Stimulated activated CD4-positive, alpha-beta T cell treated with anti-CD3 and anti-CD28 coated beads, Interleukin-1b, Interleukin-23, amount 100 ng/mL, for 24 hours (primary cell): ENCODE measurements around the gene HCLS1.
"Not testable (repeated sequence)": the region's sequence is repeated elsewhere in the genome, so short reads cannot be mapped to it uniquely, and the experiment has no call there.

Experiments used
- DNase-seq, 4 experiments: peaks; one replicate each; pipeline ENCODE4 v3.0.0-alpha.2; 2020; ENCODE audit warnings: low read depth in 4 of 4, low spot score in 1 of 4

Gene HCLS1, protein sequence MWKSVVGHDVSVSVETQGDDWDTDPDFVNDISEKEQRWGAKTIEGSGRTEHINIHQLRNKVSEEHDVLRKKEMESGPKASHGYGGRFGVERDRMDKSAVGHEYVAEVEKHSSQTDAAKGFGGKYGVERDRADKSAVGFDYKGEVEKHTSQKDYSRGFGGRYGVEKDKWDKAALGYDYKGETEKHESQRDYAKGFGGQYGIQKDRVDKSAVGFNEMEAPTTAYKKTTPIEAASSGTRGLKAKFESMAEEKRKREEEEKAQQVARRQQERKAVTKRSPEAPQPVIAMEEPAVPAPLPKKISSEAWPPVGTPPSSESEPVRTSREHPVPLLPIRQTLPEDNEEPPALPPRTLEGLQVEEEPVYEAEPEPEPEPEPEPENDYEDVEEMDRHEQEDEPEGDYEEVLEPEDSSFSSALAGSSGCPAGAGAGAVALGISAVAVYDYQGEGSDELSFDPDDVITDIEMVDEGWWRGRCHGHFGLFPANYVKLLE

GRCh38 chr3:121660356-121661171 is at the start of gene HCLS1:
TSS of gene HCLS1 (minus strand) at chr3:121660903. CDS start at chr3:121658347, 2,556 bp downstream.
- peak; percentile 34 to 48 (median 40) for DNase-seq

GRCh38 chr3:121710347-121710746 is 49.6 kb upstream of the HCLS1 start:
- no peak for DNase-seq

DNA sequence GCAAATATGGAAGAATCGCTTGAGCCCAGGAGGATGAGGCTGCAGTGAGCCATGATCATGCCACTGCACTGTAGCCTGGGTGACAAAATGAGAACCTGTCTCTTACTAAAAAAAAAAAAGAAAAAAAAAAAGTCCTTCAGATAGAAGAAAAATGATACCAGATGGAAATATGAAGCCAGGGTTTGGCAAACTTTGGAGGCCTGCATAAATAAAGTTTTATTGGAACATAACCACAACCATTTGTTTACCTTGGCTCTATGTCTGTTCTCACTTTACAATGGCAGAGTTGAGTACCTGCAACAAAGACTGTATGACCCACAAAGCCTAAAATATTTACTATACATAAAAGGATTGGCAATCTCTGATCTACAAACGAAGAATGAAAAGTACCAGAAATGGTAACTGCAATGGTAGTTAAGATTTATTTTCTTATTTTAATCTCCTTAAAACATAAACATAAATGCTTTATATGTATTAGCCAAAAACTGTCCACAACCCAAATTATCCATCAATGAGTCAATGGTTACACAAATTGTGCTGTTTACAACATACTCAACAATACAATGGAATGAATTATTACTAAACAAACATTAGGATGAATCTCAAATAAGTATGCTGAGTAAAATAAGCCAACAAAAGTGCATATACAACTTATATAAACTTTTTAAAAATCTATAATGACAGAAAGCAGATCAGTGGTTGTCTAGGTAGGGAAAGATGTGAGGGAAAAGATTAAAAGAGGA is 47.0 kb upstream of the HCLS1 start:
- no peak for DNase-seq

GRCh38 chr3:121705541-121705940 is 44.8 kb upstream of the HCLS1 start:
- no peak for DNase-seq

GRCh38 chr3:121703973-121704372 is 43.3 kb upstream of the HCLS1 start:
- DNase-seq, result no peak

- DNase-seq, result no peak
Observed at GRCh38 chr3:121698901-121699300, 38.2 kb upstream of the HCLS1 start.

GRCh38 chr3:121698476-121698875 is 37.8 kb upstream of the HCLS1 start:
- no peak for DNase-seq

- no peak for DNase-seq
Observed at GRCh38 chr3:121696186-121696585, 35.5 kb upstream of the HCLS1 start.

DNA sequence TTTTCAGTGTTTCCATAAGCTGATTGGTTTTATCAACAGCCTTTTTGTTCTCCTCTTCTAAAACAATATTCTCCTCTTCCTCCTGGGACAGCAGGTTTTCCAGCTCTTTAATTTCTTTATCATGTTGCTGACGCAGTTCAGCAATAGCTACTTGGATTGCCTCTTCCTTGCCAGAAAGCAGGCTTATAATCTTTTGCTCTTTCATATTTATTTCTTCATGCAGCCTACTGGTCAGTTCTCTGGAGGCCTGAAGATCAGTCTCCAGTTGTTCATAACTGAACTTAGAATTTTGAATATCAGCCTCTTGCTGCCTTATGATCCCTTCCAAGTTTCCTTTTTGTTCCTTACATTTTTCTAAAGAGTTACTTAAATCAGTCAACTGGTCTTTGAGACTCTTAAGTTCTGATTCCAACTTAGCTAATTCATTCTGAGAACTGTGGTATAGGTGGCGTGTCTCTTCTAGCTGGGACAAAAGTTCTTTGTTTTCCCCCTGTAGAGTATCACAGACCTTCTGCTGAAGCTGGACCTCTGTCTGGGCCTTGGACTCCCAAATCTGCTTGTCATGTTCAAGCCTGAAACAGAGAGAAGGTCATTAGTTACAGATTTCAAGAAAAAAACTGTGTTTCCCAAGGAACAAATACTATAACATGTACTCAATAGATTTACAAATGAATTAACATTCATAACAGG is 31.5 kb upstream of the HCLS1 start:
- DNase-seq, result no peak

DNA sequence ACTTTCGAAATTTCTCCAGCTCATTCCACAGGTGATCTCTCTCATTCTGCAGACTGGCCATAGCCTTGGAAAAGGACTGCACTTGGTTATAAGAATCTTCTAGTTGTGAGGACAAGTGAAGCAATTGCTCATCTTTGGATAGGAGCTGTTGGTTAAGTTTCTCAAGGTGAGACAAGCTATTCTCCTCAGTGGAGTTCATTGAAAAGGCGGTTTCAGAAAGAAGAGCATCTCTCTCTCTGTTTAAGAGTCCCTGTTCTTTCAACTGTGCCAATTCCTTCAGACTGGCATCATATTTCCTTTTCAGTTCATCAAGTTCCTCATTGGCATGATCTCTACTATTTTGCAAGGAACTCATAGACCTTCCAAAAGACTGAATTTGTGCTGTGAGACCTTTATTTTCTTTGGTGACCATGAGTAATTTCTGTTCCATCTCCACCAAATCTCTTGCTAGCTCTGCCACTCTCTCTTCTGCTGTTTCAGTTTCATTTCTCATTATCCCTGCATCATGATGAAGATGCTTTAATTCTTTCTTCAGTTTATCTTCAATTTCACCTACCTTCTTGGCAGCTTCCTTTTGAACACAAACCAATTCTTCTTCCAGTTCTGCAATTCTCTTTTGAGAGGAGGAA is 30.2 kb upstream of the HCLS1 start:
- DNase-seq, result no peak

GRCh38 chr3:121688747-121689146 is 28.0 kb upstream of the HCLS1 start:
- DNase-seq, result not testable (repeated sequence)

DNA sequence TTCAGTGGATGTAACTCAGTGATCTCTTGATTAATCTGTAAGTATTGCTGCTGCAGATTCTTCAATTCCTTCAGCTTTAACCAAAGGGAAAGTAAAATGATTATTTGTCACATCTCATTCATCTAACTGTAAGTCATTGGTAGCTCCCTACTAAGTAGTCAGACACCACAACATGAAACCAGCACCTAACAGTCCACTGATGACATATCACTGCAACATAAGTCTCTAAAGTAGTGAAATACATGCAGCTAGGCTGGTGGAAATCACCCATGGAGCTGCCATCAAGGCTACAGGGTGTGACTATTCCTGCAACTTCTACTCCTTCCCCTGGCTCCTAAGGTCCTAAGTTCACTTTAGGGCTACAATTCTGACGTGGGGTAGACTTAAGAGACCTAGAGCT is 21.1 kb upstream of the HCLS1 start:
- no peak for DNase-seq

- no peak for DNase-seq
Observed at GRCh38 chr3:121677141-121677540, 16.4 kb upstream of the HCLS1 start.

GRCh38 chr3:121670676-121671075 is 10.0 kb upstream of the HCLS1 start:
- DNase-seq, result no peak

DNA sequence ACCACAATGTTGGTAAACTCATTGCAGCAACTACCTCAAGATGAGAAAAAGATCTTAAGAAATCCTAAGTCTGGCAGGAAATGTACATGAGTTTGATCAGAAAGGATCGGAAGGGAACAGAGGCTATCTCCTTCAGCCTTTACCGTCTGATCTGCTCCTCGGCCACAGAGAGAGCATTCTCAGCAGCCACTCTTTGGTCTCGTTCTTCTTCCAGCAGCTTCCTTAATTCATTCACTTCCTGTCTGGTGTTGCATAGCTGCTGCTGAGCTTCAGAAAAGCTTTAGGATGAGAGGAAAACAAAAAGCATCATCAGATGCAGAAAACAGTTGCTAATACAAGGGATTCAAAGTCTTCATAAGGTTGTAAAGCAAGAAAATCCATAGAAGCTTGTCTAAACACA is 6.6 kb upstream of the HCLS1 start:
- no peak for DNase-seq

DNA sequence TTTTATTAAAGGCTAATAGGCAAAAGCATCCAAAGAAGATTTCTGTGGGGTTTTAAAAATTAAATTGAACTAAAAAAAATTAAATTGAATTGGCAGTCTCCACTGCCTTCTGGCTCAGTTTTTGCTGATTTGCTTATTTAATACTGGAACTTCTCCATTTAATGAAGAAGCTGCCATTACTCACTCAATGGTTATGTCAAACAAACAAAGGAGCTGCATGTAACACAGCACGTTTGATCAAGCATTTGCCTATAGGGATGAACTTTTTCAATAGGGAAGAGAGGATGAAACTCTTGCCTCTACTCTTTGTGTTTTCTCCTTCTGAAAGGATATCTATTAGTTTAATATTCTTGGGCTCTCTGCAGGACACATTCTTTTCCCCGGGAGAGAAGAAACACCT is 4.8 kb upstream of the HCLS1 start:
- no peak for DNase-seq

DNA sequence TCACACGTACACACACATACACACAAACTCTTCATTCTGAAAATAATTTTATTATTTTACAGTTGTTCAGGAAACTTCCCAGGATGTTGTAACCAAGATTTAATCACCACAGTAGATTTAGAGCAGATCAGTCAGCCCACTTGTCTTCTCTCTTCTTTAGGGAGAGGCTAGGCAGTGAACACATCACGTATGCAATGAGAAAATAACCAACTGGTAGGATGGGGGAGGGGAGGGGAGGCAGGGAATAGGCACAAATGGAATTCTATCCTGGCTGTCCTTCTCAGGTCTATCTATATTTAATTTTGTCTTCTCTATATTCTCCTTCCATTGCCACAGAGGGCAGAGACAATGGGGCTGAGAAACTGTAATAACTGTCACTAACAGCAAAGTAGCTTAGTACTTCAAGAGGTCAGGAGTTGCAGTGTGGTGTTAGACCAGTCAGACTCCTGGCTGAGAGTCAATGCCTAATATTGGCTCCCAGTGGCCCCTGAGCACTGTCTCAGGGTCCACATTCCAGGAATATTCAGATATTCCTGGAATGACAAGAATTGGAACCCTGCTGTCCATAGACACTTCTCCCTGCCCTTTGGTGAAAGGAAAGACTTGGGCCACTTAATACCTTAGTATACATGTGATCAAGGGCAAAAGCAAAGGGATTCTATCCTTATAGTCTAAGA is 2.6 kb upstream of the HCLS1 start:
- no peak for DNase-seq

GRCh38 chr3:121662742-121663141 is 2.0 kb upstream of the HCLS1 start:
- DNase-seq, result no peak

DNA sequence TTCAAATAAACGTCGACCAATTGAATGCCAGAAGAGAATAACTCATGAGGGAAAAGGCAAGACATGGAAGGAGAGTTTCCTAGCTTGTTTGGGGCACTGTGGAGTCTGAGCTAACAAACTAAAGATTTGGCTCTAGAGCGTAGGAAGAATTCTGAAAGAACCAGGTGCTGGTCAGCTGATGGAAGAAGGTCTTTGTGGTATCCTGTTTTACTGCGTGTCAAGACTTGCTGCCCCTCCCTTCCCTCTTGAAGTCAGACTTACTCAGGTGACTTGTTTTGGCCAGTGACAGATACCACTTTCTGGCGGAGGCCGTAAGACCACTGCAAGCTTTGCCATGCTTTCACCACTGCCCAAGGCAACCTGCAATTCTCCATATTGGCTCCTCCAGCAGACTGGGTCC is 673 bp upstream of the HCLS1 start:
- DNase-seq, result no peak

DNA sequence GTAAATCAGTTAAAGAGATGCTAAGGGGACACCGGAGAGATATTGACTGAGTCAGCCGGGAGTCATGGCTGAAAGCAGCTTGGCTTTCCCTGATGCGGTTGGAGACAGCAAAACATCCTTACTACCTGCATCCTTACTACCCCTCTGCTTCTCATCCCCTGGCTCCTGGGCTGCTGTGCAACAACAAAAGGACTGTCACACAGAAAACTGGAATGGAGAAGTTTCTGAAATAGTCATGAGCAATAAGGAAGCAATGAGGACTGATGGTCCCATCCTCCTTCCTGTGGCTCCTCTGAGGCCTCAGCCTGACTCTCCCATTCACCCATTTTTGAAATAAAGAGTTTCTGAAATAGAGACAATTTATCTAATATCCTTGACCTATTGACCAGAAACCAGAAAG is 1.1 kb downstream of the HCLS1 start:
- no peak for DNase-seq
